B cell (primary cell): Measurements from ENCODE around the gene HPS1. TPM values are rescaled to one million over a fixed set of nuclear protein-coding genes. Genes with fewer than 3 reads are reported as not detected.

Source experiments
- ATAC-seq: fragments of 200-7000 bp; cut with Tn5 transposase; one replicate; pipeline ENCODE4 v1.10.0; 2021; ENCODE audit warnings: low read depth, mild to moderate bottlenecking, moderate number of reproducible peaks, moderate library complexity
- CTCF ChIA-PET: fragments of 350-600 bp; sonication (Branson Sonifier 250); formaldehyde crosslinking; loops from one replicate; lab custom pipeline; 2021; ENCODE audit warnings: antibody characterized with exemption, inconsistent platforms; lab: Charles Lee
- POLR2A ChIA-PET: fragments of 350-600 bp; sonication (Branson Sonifier 250); formaldehyde crosslinking; loops from one replicate; lab custom pipeline; 2021; ENCODE audit warnings: antibody characterized with exemption; lab: Charles Lee
- DNase-seq: peaks from one replicate; pipeline ENCODE4 v3.0.0; 2013
- H2AFZ ChIP-seq: 2 replicates; pipeline ENCODE4 v1.6.1; 2012; ENCODE audit warnings: mild to moderate bottlenecking, low read depth, low read length; ENCODE audit not compliant: insufficient read depth, poor library complexity, severe bottlenecking
- H3K27ac ChIP-seq, 2 donors: 1 replicate in 1 of 2; 2 replicates in 1 of 2; pipeline ENCODE4 v1.5.1; 2012 to 2013; ENCODE audit warnings: low read length in 2 of 2, mild to moderate bottlenecking in 2 of 2, moderate library complexity in 1 of 2
- H3K27me3 ChIP-seq, 4 experiments: fragments of 200-600 bp in 1 of 4; sonication (generic) in 1 of 4; replicated peaks in 1 of 4; 1 replicate in 2 of 4; 2 replicates in 2 of 4; pipeline versions ENCODE4 v1.6.1 to v1.7.0; 2013 to 2016; ENCODE audit warnings: low read length in 3 of 4, mild to moderate bottlenecking in 2 of 4, mixed read lengths in 1 of 4, moderate library complexity in 1 of 4; ENCODE audit not compliant: insufficient read depth in 4 of 4, control insufficient read depth in 3 of 4; ENCODE audit errors: control extremely low read depth in 1 of 4
- H3K36me3 ChIP-seq, 2 experiments: replicated peaks in 1 of 2; 1 replicate in 1 of 2; 2 replicates in 1 of 2; pipeline versions ENCODE4 v1.6.1 to v1.7.1; 2013; ENCODE audit warnings: low read length in 1 of 2; ENCODE audit not compliant: insufficient read depth in 2 of 2, control insufficient read depth in 1 of 2; ENCODE audit errors: control extremely low read depth in 1 of 2, extremely low read depth in 1 of 2
- H3K4me1 ChIP-seq, 2 donors: fragments of 200-600 bp in 1 of 2; sonication (generic) in 1 of 2; 1 replicate in 1 of 2; 2 replicates in 1 of 2; pipeline versions ENCODE4 v1.5.1 to v1.6.1; 2013 to 2017; ENCODE audit warnings: low read length in 2 of 2; ENCODE audit not compliant: control insufficient read depth in 2 of 2, insufficient read depth in 2 of 2
- H3K4me2 ChIP-seq: replicated peaks from 2 replicates; pipeline ENCODE3; 2012; ENCODE audit warnings: mild to moderate bottlenecking, low read depth, low read length; ENCODE audit not compliant: poor library complexity, severe bottlenecking
- H3K4me3 ChIP-seq, 5 experiments: fragments of 200-600 bp in 1 of 5; sonication (generic) in 1 of 5; 1 replicate in 3 of 5; 2 replicates in 2 of 5; pipeline versions ENCODE4 v1.5.1 to v1.7.0; 2011 to 2016; ENCODE audit warnings: low read length in 4 of 5, mild to moderate bottlenecking in 4 of 5, low read depth in 2 of 5, control low read depth in 1 of 5, moderate library complexity in 1 of 5; ENCODE audit not compliant: insufficient read depth in 1 of 5; ENCODE audit errors: control extremely low read depth in 1 of 5, extremely low read depth in 1 of 5
- H3K79me2 ChIP-seq: fragments of 200-600 bp; sonication (generic); one replicate; pipeline ENCODE4 v1.6.0; 2016; ENCODE audit warnings: low read length; ENCODE audit not compliant: control insufficient read depth, insufficient read depth
- H3K9ac ChIP-seq: fragments of 200-600 bp; sonication (generic); 2 replicates; pipeline ENCODE4 v1.6.1; 2017; ENCODE audit warnings: mild to moderate bottlenecking, low read length, moderate library complexity
- H3K9me3 ChIP-seq, 3 donors: one replicate each; pipeline versions ENCODE4 v1.6.1 to v1.7.1; 2013; ENCODE audit warnings: low read length in 2 of 3; ENCODE audit not compliant: control insufficient read depth in 2 of 3, insufficient read depth in 1 of 3; ENCODE audit errors: control extremely low read depth in 1 of 3
- H4K20me1 ChIP-seq: 2 replicates; pipeline ENCODE4 v1.6.0; 2012; ENCODE audit warnings: mild to moderate bottlenecking, low read length; ENCODE audit not compliant: insufficient read depth, control insufficient read depth, poor library complexity, severe bottlenecking
- H3K27ac Mint-ChIP-seq: one replicate; pipeline ENCODE4 v1.8.0; 2021; ENCODE audit warnings: mixed read lengths
- H3K27me3 Mint-ChIP-seq: one replicate; pipeline ENCODE4 v1.8.0; 2021; ENCODE audit warnings: mixed read lengths
- H3K4me1 Mint-ChIP-seq: one replicate; pipeline ENCODE4 v1.8.0; 2021; ENCODE audit warnings: mixed read lengths
- H3K4me3 Mint-ChIP-seq: one replicate; pipeline ENCODE4 v1.8.0; 2021; ENCODE audit warnings: mixed read lengths
- H3K9me3 Mint-ChIP-seq: one replicate; pipeline ENCODE4 v1.8.0; 2022; ENCODE audit warnings: mixed read lengths; ENCODE audit not compliant: insufficient read depth
- CTCF ChIP-seq: fragments of 200-600 bp; IDR thresholded peaks from one replicate; pipeline ENCODE4 v1.8.0; 2022; ENCODE audit warnings: antibody characterized with exemption, mild to moderate bottlenecking
- EZH2 ChIP-seq: IDR thresholded peaks from 2 replicates; pipeline ENCODE4 v1.6.1; 2012; ENCODE audit warnings: borderline replicate concordance, low read depth, mild to moderate bottlenecking, moderate library complexity, low read length; ENCODE audit not compliant: insufficient read depth, poor library complexity, severe bottlenecking
- WGBS: methylation state at CpG from one replicate; pipeline ENCODE4 v1.1.5; 2013; ENCODE audit warnings: missing lambda C conversion rate; ENCODE audit not compliant: insufficient coverage; 5-methylcytosine and 5-hydroxymethylcytosine counted together
- intact Hi-C: fragments of 100-400 bp; cut with micrococcal nuclease; formaldehyde crosslinking; loops from one replicate; pipeline ENCODE4 v1.10.0; 2022
- polyA plus RNA-seq: library from polyadenylated mRNA; depleted of rRNA; stranded (reverse); fragments of >200 nt; gene quantifications from 2 replicates; pipeline ENCODE4 v1.2.3, GENCODE V29; 2012
- total RNA-seq, 2 donors: library from RNA; stranded (reverse); fragments of 120-200 nt in 1 of 2; gene quantifications; 1 replicate in 1 of 2; 2 replicates in 1 of 2; pipeline versions ENCODE4 v1.2.3 to v1.2.4, GENCODE V29; 2013 to 2022

Gene HPS1
- total and polyA plus RNA-seq, 2 donors (not counting 1 experiment from before 2014, with no cell fraction given): 125 to 196 TPM

DNA sequence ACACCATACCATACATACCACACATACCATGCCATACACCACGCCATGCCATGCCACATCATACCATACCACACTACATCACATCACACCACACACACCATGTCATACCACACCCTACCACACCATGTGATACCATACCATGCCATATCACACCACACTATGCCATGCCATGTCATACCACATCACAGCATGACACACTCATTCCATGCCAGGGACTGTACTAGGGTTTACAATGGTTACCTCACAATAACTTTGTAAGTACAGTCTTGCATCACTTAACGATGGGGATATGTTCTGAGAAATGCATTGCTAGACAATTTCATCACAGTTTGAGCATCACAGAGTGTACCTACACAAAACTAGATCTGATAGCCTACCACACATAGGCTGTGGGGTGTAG lies 46.3 kb downstream of the HPS1 start:
- Histone ChIP-seq H3K9ac (no peak overlapping the region), H3K27ac (no peak overlapping the region), H3K9me3 (peaks cover 0 to 3% (median 0%) of the 10 kb centered on the region in 3 donors), H3K36me3 (no peaks in the 10 kb centered on the region), H3K79me2 (no peaks in the 10 kb centered on the region), H3K4me3 (no peak overlapping the region), H3K4me2 (no peak overlapping the region), H3K4me1 (no peaks in the 10 kb centered on the region), H3K27me3 (no peaks in the 10 kb centered on the region), H2AFZ (no peak overlapping the region), H4K20me1 (no peaks in the 10 kb centered on the region)
- intact Hi-C loops: no loop called here
- Mint-ChIP-seq H3K4me1 (no peaks in the 10 kb centered on the region), H3K9me3 (peaks cover 2% of the 10 kb centered on the region), H3K27me3 (no peaks in the 10 kb centered on the region), H3K27ac (no peak overlapping the region), H3K4me3 (no peak overlapping the region)
- CTCF ChIA-PET: no interaction called here
- TF ChIP-seq EZH2: no peak
- TF ChIP-seq CTCF: no peak
- ATAC-seq (no peak), DNase-seq (no peak)
- WGBS: 95% methylated on average over 1 of the region's 2 CpGs
- POLR2A ChIA-PET: no interaction called here

- ATAC-seq (no peak), DNase-seq (no peak)
- no peak overlapping the region for H3K27ac Mint-ChIP-seq
- Histone ChIP-seq H2AFZ (no peak overlapping the region), H3K4me2 (no peak overlapping the region), H3K4me3 (no peak overlapping the region), H3K9me3 (peaks cover 0 to 3% (median 0%) of the 10 kb centered on the region in 3 donors), H4K20me1 (no peaks in the 10 kb centered on the region), H3K9ac (no peak overlapping the region), H3K79me2 (no peaks in the 10 kb centered on the region), H3K36me3 (no peaks in the 10 kb centered on the region), H3K4me1 (no peaks in the 10 kb centered on the region), H3K27me3 (no peaks in the 10 kb centered on the region), H3K27ac (no peak overlapping the region)
- TF ChIP-seq CTCF: no peak
- no peak for TF ChIP-seq EZH2
- intact Hi-C loops: no loop called here
- CTCF ChIA-PET: no interaction called here
- no peaks in the 10 kb centered on the region for H3K27me3 Mint-ChIP-seq
- H3K9me3 Mint-ChIP-seq: peaks cover 2% of the 10 kb centered on the region
- no peak overlapping the region for H3K4me3 Mint-ChIP-seq
- no peaks in the 10 kb centered on the region for H3K4me1 Mint-ChIP-seq
- 98% methylated on average over 9 of the region's 9 CpGs for WGBS
- POLR2A ChIA-PET: no interaction called here
These were observed 47.0 kb downstream of the HPS1 start for GRCh38 chr10:98399784-98400183.
